HEK293 (cell line): ENCODE data around the gene NSUN3.

Experiments used
- CTCF ChIA-PET: fragments of 350-600 bp; formaldehyde crosslinking; extraction: SDS; loops from one replicate; lab custom pipeline; 2021; ENCODE audit warnings: antibody characterized with exemption; lab: Yijun Ruan, JAX
- POLR2A ChIA-PET: fragments of 300-600 bp; formaldehyde crosslinking; extraction: SDS; loops from one replicate; lab custom pipeline; 2020; ENCODE audit warnings: antibody characterized with exemption, inconsistent platforms; lab: Yijun Ruan, JAX
- H3K27ac ChIP-seq: fragments of 200-500 bp; sonication (Bioruptor generic); 2 replicates; pipeline ENCODE4 v1.5.1; 2014; ENCODE audit warnings: low read depth, low read length, control low read depth, inconsistent platforms; ENCODE audit errors: extremely low read depth
- H3K36me3 ChIP-seq, 2 experiments: fragments of 200-500 bp in 1 of 2; sonication (Bioruptor generic) in 1 of 2; 1 replicate in 1 of 2; 2 replicates in 1 of 2; pipeline ENCODE4 v1.5.1; 2014 to 2017; ENCODE audit warnings: inconsistent platforms in 2 of 2, low read length in 2 of 2; ENCODE audit not compliant: control insufficient read depth in 2 of 2, insufficient read depth in 1 of 2
- H3K4me1 ChIP-seq: fragments of 200-500 bp; sonication (Bioruptor generic); 2 replicates; pipeline ENCODE4 v1.5.1; 2014; ENCODE audit warnings: mild to moderate bottlenecking, low read length, inconsistent platforms; ENCODE audit not compliant: control insufficient read depth, insufficient read depth
- H3K4me3 ChIP-seq: 2 replicates; pipeline ENCODE4 v1.5.1; 2011; ENCODE audit warnings: low read depth, mild to moderate bottlenecking, control low read depth, low read length, moderate library complexity
- H3K9me3 ChIP-seq: fragments of 200-500 bp; sonication (Bioruptor generic); 2 replicates; pipeline ENCODE4 v1.5.1; 2014; ENCODE audit warnings: low read depth, low read length, inconsistent platforms; ENCODE audit not compliant: control insufficient read depth, insufficient read depth
- HOXC10 ChIP-seq: sonication (generic); formaldehyde crosslinking; IDR thresholded peaks from 2 replicates; pipeline ENCODE4 v1.8.1; 2023; ENCODE audit warnings: mild to moderate bottlenecking, missing genetic modification reagents
- SP7 ChIP-seq: fragments of 450-650 bp; formaldehyde crosslinking; IDR thresholded peaks from 2 replicates; pipeline ENCODE4 v1.5.1; 2016; ENCODE audit warnings: missing biosample characterization, missing genetic modification characterization
- ZBTB17 ChIP-seq: fragments of 450-650 bp; formaldehyde crosslinking; IDR thresholded peaks from 2 replicates; pipeline ENCODE4 v1.5.1; 2016; ENCODE audit warnings: missing biosample characterization, missing genetic modification characterization
- ZBTB21 ChIP-seq: fragments of 450-650 bp; formaldehyde crosslinking; IDR thresholded peaks from 2 replicates; pipeline ENCODE4 v1.5.1; 2017; ENCODE audit warnings: missing biosample characterization, missing genetic modification characterization
- ZNF19 ChIP-seq: fragments of 450-650 bp; formaldehyde crosslinking; IDR thresholded peaks from 2 replicates; pipeline ENCODE4; 2016; ENCODE audit warnings: missing biosample characterization, missing genetic modification characterization, low read depth
- ZNF202 ChIP-seq: fragments of 450-650 bp; formaldehyde crosslinking; IDR thresholded peaks from 2 replicates; pipeline ENCODE4 v1.5.1; 2016; ENCODE audit warnings: missing biosample characterization, missing genetic modification characterization, borderline replicate concordance
- ZNF335 ChIP-seq: fragments of 450-650 bp; formaldehyde crosslinking; conservative IDR thresholded peaks from 2 replicates; pipeline ENCODE4 v1.5.1; 2016; ENCODE audit warnings: missing biosample characterization, missing genetic modification characterization
- ZNF404 ChIP-seq: fragments of 450-650 bp; formaldehyde crosslinking; IDR thresholded peaks from 2 replicates; pipeline ENCODE4 v1.5.1; 2017; ENCODE audit warnings: missing biosample characterization, missing genetic modification characterization
- ZNF416 ChIP-seq: fragments of 450-650 bp; formaldehyde crosslinking; IDR thresholded peaks from 2 replicates; pipeline ENCODE4 v1.5.1; 2016; ENCODE audit warnings: missing biosample characterization, missing genetic modification characterization
- ZNF530 ChIP-seq: fragments of 450-650 bp; formaldehyde crosslinking; IDR thresholded peaks from 2 replicates; pipeline ENCODE4 v1.5.1; 2016; ENCODE audit warnings: low read depth, missing biosample characterization, missing genetic modification characterization
- ZNF610 ChIP-seq: fragments of 450-650 bp; formaldehyde crosslinking; IDR thresholded peaks from 2 replicates; pipeline ENCODE4 v1.5.1; 2016; ENCODE audit warnings: missing biosample characterization, missing genetic modification characterization, borderline replicate concordance
- ZNF629 ChIP-seq: fragments of 450-650 bp; formaldehyde crosslinking; IDR thresholded peaks from 2 replicates; pipeline ENCODE4 v1.5.1; 2017; ENCODE audit warnings: missing biosample characterization, missing genetic modification characterization
- ZNF654 ChIP-seq: fragments of 450-650 bp; formaldehyde crosslinking; IDR thresholded peaks from 2 replicates; pipeline ENCODE4 v1.5.1; 2016; ENCODE audit warnings: low read depth, missing biosample characterization, missing genetic modification characterization
- TF ChIP-seq, protein P1 (sequence below): fragments of 450-650 bp; formaldehyde crosslinking; IDR thresholded peaks from 2 replicates; pipeline ENCODE4 v1.5.1; 2016; ENCODE audit warnings: missing biosample characterization, missing genetic modification characterization
- TF ChIP-seq, protein P2 (sequence below): fragments of 450-650 bp; formaldehyde crosslinking; IDR thresholded peaks from 2 replicates; pipeline ENCODE4 v1.5.0; 2017; ENCODE audit warnings: missing biosample characterization, missing genetic modification characterization, borderline replicate concordance
- TF ChIP-seq, protein P3 (sequence below): fragments of 450-650 bp; formaldehyde crosslinking; IDR thresholded peaks from 2 replicates; pipeline ENCODE4 v1.5.1; 2016; ENCODE audit warnings: missing biosample characterization, missing genetic modification characterization, borderline replicate concordance
- TF ChIP-seq, protein P4 (sequence below): fragments of 450-650 bp; formaldehyde crosslinking; IDR thresholded peaks from 2 replicates; pipeline ENCODE4 v1.5.1; 2016; ENCODE audit warnings: missing biosample characterization, missing genetic modification characterization
- TF ChIP-seq, protein P5 (sequence below): fragments of 450-650 bp; IDR thresholded peaks from 2 replicates; pipeline ENCODE4 v1.5.1; 2018; ENCODE audit warnings: missing biosample characterization, missing genetic modification characterization

Gene NSUN3

DNA sequence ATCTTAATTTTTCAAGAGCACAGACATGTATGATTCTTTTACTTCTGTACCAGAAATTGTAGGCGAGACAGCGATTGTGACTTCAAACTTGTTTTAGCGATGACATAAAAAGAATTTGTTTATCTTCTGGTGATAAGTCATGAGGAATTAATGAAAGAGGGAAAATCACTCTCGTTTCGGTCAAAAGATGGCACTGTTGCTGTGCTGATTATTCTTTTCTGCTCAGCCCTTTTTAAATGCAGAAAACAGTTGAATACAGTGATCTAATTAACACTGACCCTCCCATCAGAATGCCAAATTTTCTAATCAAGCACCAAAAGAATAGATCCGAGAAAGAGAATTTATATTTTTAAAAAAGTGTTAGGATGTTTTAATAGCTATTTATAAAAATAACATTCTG is 52.6 kb downstream of the NSUN3 start:
- H3K36me3 ChIP-seq: peaks cover 0 to 12% of the 10 kb centered on the region in 2 experiments; a peak in 1 of 3 replicates
- POLR2A ChIA-PET: no interaction called here
- H3K4me1 ChIP-seq: peaks cover 4% of the 10 kb centered on the region; the same call in 1 of the 2 replicates
- H3K9me3 ChIP-seq: no peaks in the 10 kb centered on the region
- H3K27ac ChIP-seq: no peak overlapping the region
- TF ChIP-seq ZNF610 (no peak), ZNF335 (tag by site-specific recombination) (no peak), ZNF19 (tag by site-specific recombination) (no peak), SP7 (tag by site-specific recombination) (no peak), ZNF202 (no peak), ZNF654 (tag by site-specific recombination) (peak; percentile 84), ZNF629 (tag by site-specific recombination) (peak; percentile 26; the same call in 1 of the 2 replicates), ZBTB21 (tag by site-specific recombination) (0 out of 2 replicates have a peak, but pooled peaks have one; percentile 13)
- TF ChIP-seq, protein P1, sequence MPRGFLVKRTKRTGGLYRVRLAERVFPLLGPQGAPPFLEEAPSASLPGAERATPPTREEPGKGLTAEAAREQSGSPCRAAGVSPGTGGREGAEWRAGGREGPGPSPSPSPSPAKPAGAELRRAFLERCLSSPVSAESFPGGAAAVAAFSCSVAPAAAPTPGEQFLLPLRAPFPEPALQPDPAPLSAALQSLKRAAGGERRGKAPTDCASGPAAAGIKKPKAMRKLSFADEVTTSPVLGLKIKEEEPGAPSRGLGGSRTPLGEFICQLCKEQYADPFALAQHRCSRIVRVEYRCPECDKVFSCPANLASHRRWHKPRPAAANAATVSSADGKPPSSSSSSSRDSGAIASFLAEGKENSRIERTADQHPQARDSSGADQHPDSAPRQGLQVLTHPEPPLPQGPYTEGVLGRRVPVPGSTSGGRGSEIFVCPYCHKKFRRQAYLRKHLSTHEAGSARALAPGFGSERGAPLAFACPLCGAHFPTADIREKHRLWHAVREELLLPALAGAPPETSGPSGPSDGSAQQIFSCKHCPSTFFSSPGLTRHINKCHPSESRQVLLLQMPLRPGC (tag by site-specific recombination): no peak
- TF ChIP-seq, protein P2, sequence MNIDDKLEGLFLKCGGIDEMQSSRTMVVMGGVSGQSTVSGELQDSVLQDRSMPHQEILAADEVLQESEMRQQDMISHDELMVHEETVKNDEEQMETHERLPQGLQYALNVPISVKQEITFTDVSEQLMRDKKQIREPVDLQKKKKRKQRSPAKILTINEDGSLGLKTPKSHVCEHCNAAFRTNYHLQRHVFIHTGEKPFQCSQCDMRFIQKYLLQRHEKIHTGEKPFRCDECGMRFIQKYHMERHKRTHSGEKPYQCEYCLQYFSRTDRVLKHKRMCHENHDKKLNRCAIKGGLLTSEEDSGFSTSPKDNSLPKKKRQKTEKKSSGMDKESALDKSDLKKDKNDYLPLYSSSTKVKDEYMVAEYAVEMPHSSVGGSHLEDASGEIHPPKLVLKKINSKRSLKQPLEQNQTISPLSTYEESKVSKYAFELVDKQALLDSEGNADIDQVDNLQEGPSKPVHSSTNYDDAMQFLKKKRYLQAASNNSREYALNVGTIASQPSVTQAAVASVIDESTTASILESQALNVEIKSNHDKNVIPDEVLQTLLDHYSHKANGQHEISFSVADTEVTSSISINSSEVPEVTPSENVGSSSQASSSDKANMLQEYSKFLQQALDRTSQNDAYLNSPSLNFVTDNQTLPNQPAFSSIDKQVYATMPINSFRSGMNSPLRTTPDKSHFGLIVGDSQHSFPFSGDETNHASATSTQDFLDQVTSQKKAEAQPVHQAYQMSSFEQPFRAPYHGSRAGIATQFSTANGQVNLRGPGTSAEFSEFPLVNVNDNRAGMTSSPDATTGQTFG (tag by site-specific recombination): no peak
- TF ChIP-seq, protein P3, sequence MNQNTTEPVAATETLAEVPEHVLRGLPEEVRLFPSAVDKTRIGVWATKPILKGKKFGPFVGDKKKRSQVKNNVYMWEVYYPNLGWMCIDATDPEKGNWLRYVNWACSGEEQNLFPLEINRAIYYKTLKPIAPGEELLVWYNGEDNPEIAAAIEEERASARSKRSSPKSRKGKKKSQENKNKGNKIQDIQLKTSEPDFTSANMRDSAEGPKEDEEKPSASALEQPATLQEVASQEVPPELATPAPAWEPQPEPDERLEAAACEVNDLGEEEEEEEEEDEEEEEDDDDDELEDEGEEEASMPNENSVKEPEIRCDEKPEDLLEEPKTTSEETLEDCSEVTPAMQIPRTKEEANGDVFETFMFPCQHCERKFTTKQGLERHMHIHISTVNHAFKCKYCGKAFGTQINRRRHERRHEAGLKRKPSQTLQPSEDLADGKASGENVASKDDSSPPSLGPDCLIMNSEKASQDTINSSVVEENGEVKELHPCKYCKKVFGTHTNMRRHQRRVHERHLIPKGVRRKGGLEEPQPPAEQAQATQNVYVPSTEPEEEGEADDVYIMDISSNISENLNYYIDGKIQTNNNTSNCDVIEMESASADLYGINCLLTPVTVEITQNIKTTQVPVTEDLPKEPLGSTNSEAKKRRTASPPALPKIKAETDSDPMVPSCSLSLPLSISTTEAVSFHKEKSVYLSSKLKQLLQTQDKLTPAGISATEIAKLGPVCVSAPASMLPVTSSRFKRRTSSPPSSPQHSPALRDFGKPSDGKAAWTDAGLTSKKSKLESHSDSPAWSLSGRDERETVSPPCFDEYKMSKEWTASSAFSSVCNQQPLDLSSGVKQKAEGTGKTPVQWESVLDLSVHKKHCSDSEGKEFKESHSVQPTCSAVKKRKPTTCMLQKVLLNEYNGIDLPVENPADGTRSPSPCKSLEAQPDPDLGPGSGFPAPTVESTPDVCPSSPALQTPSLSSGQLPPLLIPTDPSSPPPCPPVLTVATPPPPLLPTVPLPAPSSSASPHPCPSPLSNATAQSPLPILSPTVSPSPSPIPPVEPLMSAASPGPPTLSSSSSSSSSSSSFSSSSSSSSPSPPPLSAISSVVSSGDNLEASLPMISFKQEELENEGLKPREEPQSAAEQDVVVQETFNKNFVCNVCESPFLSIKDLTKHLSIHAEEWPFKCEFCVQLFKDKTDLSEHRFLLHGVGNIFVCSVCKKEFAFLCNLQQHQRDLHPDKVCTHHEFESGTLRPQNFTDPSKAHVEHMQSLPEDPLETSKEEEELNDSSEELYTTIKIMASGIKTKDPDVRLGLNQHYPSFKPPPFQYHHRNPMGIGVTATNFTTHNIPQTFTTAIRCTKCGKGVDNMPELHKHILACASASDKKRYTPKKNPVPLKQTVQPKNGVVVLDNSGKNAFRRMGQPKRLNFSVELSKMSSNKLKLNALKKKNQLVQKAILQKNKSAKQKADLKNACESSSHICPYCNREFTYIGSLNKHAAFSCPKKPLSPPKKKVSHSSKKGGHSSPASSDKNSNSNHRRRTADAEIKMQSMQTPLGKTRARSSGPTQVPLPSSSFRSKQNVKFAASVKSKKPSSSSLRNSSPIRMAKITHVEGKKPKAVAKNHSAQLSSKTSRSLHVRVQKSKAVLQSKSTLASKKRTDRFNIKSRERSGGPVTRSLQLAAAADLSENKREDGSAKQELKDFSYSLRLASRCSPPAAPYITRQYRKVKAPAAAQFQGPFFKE (tag by site-specific recombination): no peak
- TF ChIP-seq, all 188 proteins: peak for 3
- CTCF ChIA-PET: interaction anchor here (0.6 to 1.2 kb wide), 7 partner anchors 90 to 1794 kb away, joined by 3 to 4 read pairs (median 3); no protein-coding TSS in a partner anchor
- H3K4me3 ChIP-seq: no peak overlapping the region

DNA sequence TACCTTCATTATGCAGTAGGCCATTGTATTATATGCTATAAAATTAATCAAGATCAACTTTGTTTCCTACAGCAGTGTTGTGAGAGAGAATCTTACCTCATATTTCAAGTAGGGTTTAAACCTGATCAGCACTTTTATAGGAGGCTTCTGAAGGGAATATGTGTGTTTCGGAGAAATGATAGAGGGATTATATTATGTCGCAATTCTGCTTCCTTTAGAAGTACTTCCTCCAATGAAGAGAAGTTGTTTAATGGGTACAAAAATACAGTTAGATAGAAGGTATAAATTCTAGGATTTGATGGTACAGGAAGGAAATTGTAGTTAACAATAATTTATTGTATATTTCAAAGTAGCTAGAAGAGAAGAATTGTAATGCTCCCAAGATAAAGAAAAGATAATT is 54.9 kb downstream of the NSUN3 start:
- TF ChIP-seq ZNF530: no peak
- TF ChIP-seq ZNF404 (tag by site-specific recombination): no peak
- TF ChIP-seq, protein P4, sequence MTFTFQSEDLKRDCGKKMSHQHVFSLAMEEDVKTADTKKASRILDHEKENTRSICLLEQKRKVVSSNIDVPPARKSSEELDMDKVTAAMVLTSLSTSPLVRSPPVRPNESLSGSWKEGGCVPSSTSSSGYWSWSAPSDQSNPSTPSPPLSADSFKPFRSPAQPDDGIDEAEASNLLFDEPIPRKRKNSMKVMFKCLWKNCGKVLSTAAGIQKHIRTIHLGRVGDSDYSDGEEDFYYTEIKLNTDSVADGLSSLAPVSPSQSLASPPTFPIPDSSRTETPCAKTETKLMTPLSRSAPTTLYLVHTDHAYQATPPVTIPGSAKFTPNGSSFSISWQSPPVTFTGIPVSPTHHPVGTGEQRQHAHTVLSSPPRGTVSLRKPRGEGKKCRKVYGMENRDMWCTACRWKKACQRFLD (tag by site-specific recombination): no peak
- TF ChIP-seq HOXC10 (CRISPR knock-in tag): no peak
- TF ChIP-seq, protein P5, sequence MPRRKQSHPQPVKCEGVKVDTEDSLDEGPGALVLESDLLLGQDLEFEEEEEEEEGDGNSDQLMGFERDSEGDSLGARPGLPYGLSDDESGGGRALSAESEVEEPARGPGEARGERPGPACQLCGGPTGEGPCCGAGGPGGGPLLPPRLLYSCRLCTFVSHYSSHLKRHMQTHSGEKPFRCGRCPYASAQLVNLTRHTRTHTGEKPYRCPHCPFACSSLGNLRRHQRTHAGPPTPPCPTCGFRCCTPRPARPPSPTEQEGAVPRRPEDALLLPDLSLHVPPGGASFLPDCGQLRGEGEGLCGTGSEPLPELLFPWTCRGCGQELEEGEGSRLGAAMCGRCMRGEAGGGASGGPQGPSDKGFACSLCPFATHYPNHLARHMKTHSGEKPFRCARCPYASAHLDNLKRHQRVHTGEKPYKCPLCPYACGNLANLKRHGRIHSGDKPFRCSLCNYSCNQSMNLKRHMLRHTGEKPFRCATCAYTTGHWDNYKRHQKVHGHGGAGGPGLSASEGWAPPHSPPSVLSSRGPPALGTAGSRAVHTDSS: no peak
- no peak for TF ChIP-seq ZBTB17 (tag by site-specific recombination)
- no peak for TF ChIP-seq ZNF416 (tag by site-specific recombination)
- H3K36me3 ChIP-seq: no peaks in the 10 kb centered on the region
- H3K27ac ChIP-seq: no peak overlapping the region
- peaks cover 4% of the 10 kb centered on the region; the same call in 1 of the 2 replicates for H3K4me1 ChIP-seq
- ChIA-PET CTCF (interaction anchor here (1.1 to 1.2 kb wide), 2 partner anchors 116 to 132 kb away, joined by 4 to 6 read pairs; no protein-coding TSS in a partner anchor), POLR2A (no interaction called here)
- H3K4me3 ChIP-seq: no peak overlapping the region
- H3K9me3 ChIP-seq: no peaks in the 10 kb centered on the region
